GM12878 (cell line): Measurements from ENCODE around the gene MAP3K10. TPM values are rescaled to one million over a fixed set of nuclear protein-coding genes. Genes with fewer than 3 reads are reported as not detected.

ENCODE experiments used
- ATAC-seq: fragments of 200-7000 bp; cut with Tn5 transposase; 3 replicates; pipeline ENCODE4 v1.9.1; 2020; ENCODE audit warnings: mild to moderate bottlenecking, moderate library complexity
- BruUV-seq: library from RNA; stranded (reverse); fragments of 400-500 nt; replicated peaks from 2 replicates; lab custom pipeline; 2021; lab: Mats Ljungman, UMichigan
- CTCF ChIA-PET: fragments of 300-600 bp; sonication (Branson Sonifier 250); formaldehyde crosslinking; extraction: SDS; loops from one replicate; lab custom pipeline; 2021; ENCODE audit warnings: inconsistent platforms; lab: Yijun Ruan, JAX
- POLR2A ChIA-PET: fragments of 350-600 bp; formaldehyde crosslinking; extraction: SDS; loops from one replicate; lab custom pipeline; 2021; ENCODE audit warnings: inconsistent platforms; lab: Charles Lee
- RAD21 ChIA-PET: fragments of 300-600 bp; sonication (Branson Sonifier 250); formaldehyde crosslinking; loops from one replicate; lab custom pipeline; 2023; ENCODE audit warnings: antibody characterized with exemption; ENCODE audit not compliant: unreplicated experiment; lab: Charles Lee
- SMC1A ChIA-PET: fragments of 300-600 bp; sonication (Branson Sonifier 250); formaldehyde crosslinking; loops from one replicate; lab custom pipeline; 2023; ENCODE audit not compliant: unreplicated experiment, uncharacterized antibody; lab: Charles Lee
- DNase-seq: peaks from one replicate; pipeline ENCODE4 v3.0.0-alpha.2; 2011; ENCODE audit warnings: low read depth, low spot score
- FAIRE-seq: peaks from 3 replicates; lab custom pipeline; 2011; peaks lifted over from hg19 to GRCh38; lab: Jason Lieb, UNC
- H2AFZ ChIP-seq: 2 replicates; pipeline ENCODE4 v1.6.0; 2011; ENCODE audit warnings: low read depth, low read length, control low read depth; ENCODE audit not compliant: control insufficient read depth
- H3K27ac ChIP-seq: 2 replicates; pipeline ENCODE4 v1.5.1; 2011; ENCODE audit warnings: control low read depth; ENCODE audit not compliant: control insufficient read depth, insufficient read depth
- H3K27me3 ChIP-seq, 2 experiments: replicated peaks in 1 of 2; 2 replicates each; pipeline versions ENCODE4 v1.6.0 to v1.6.1; 2011; ENCODE audit warnings: low read length in 1 of 2; ENCODE audit not compliant: control insufficient read depth in 2 of 2, insufficient read depth in 2 of 2
- H3K36me3 ChIP-seq, 2 experiments: 2 replicates each; pipeline ENCODE4 v1.5.1; 2011; ENCODE audit warnings: low read length in 1 of 2; ENCODE audit not compliant: control insufficient read depth in 2 of 2, insufficient read depth in 2 of 2
- H3K4me1 ChIP-seq: 2 replicates; pipeline ENCODE4 v1.6.1; 2011; ENCODE audit warnings: mild to moderate bottlenecking, low read length, moderate library complexity, mixed read lengths; ENCODE audit not compliant: control insufficient read depth, insufficient read depth
- H3K4me2 ChIP-seq: 2 replicates; pipeline ENCODE4 v1.6.0; 2011; ENCODE audit warnings: control low read depth; ENCODE audit not compliant: control insufficient read depth, insufficient read depth
- H3K4me3 ChIP-seq: fragments of 200-600 bp; sonication (generic); 2 replicates; pipeline ENCODE4 v1.5.1; 2016
- H3K79me2 ChIP-seq: 2 replicates; pipeline ENCODE4 v1.6.0; 2011; ENCODE audit warnings: low read length; ENCODE audit not compliant: control insufficient read depth, insufficient read depth
- H3K9ac ChIP-seq: 2 replicates; pipeline ENCODE4 v1.8.0; 2011; ENCODE audit warnings: low read length, control low read depth, mixed read lengths; ENCODE audit not compliant: control insufficient read depth, insufficient read depth
- H3K9me3 ChIP-seq: replicated peaks from 3 replicates; pipeline ENCODE4 v1.5.1; 2011; ENCODE audit warnings: mild to moderate bottlenecking, low read length; ENCODE audit not compliant: control insufficient read depth, insufficient read depth
- H4K20me1 ChIP-seq: 2 replicates; pipeline ENCODE4 v1.6.0; 2011; ENCODE audit not compliant: control insufficient read depth, insufficient read depth
- HDAC2 ChIP-seq: fragments of 200-600 bp; sonication (generic); IDR thresholded peaks from 2 replicates; pipeline ENCODE4 v1.6.1; 2017
- MXI1 ChIP-seq: fragments of 150-350 bp; IDR thresholded peaks from 2 replicates; pipeline ENCODE4 v1.6.1; 2011; ENCODE audit warnings: low read depth, mild to moderate bottlenecking, inconsistent platforms, low read length, improper control_type of control experiment
- MYB ChIP-seq: fragments of 150-350 bp; IDR thresholded peaks from 2 replicates; pipeline ENCODE4 v1.6.1; 2014; ENCODE audit warnings: mild to moderate bottlenecking, low read depth, low read length, borderline replicate concordance
- NKRF ChIP-seq: fragments of 450-650 bp; conservative IDR thresholded peaks from 2 replicates; pipeline ENCODE4 v1.6.1; 2017; ENCODE audit warnings: mild to moderate bottlenecking, moderate library complexity
- NRF1 ChIP-seq: conservative IDR thresholded peaks from 2 replicates; pipeline ENCODE4 v1.6.1; 2011; ENCODE audit warnings: mild to moderate bottlenecking, low read depth, low read length, improper control_type of control experiment
- POLR2AphosphoS5 ChIP-seq: IDR thresholded peaks from 2 replicates; pipeline ENCODE4 v1.6.1; 2011; ENCODE audit warnings: mild to moderate bottlenecking, low read length, inconsistent platforms
- SIN3A ChIP-seq: IDR thresholded peaks from 2 replicates; pipeline ENCODE4 v1.6.1; 2012; ENCODE audit warnings: low read depth, low read length, improper control_type of control experiment
- USF2 ChIP-seq: IDR thresholded peaks from 2 replicates; pipeline ENCODE4 v1.6.1; 2011; ENCODE audit warnings: low read depth, low read length, improper control_type of control experiment, borderline replicate concordance
- WGBS: methylation state at CpG from one replicate; pipeline ENCODE4 v1.1.6; 2016; ENCODE audit warnings: low lambda C conversion rate; ENCODE audit not compliant: insufficient replicate concordance, insufficient coverage; ENCODE audit errors: missing lambda C conversion rate; 5-methylcytosine and 5-hydroxymethylcytosine counted together
- in situ Hi-C: fragments of 300-500 bp; cut with MboI; formaldehyde crosslinking; loops from 9 replicates; pipeline ENCODE4 v1.14.3; 2018; ENCODE audit warnings: mixed read lengths
- intact Hi-C: fragments of 100-400 bp; cut with micrococcal nuclease; formaldehyde crosslinking; loops from one replicate; pipeline ENCODE4 v1.14.2; 2022; ENCODE audit not compliant: unreplicated experiment
- polyA plus RNA-seq, 11 experiments: library from polyadenylated mRNA; depleted of rRNA in 4 of 11; unstranded in 6 of 11; stranded (reverse) in 5 of 11; fragments of >200 nt; fragmentation: Nextera tagmentation in 4 of 11; fragmentation: Illumina TruSeq in 1 of 11; extraction: Ambion mirVana in 4 of 11; extraction: Trizol in 1 of 11; gene quantifications; 1 replicate in 1 of 11; 2 replicates in 10 of 11; pipeline versions ENCODE4 v1.2.1 to v1.2.3, GENCODE V29; 2011 to 2016; ENCODE audit warnings: inconsistent platforms in 2 of 11, missing spikeins in 2 of 11, low read depth in 1 of 11
- total RNA-seq, 4 experiments: library from RNA; depleted of rRNA in 3 of 4; stranded (reverse); fragments of >200 nt in 3 of 4; fragmentation: Illumina TruSeq in 1 of 4; extraction: Trizol in 1 of 4; gene quantifications; 2 replicates each; pipeline versions ENCODE4 v1.2.1 to v1.2.3, GENCODE V29; 2013 to 2021

The MAP3K10 gene
- total and polyA plus RNA-seq, 10 of the 15 experiments (the other 5 are each of a cell fraction or from before 2014, with no cell fraction given): 0.11 to 16.6 (median 2.6) TPM

- Histone ChIP-seq H3K27ac (no peak overlapping the region), H3K9me3 (no peaks in the 10 kb centered on the region), H3K36me3 (peaks cover 23 to 25% of the 10 kb centered on the region in 2 experiments; a peak in 3 of 4 replicates), H3K4me1 (no peaks in the 10 kb centered on the region), H3K27me3 (no peaks in the 10 kb centered on the region), H4K20me1 (no peaks in the 10 kb centered on the region), H3K9ac (no peak overlapping the region), H3K79me2 (peaks cover 3% of the 10 kb centered on the region), H3K4me2 (no peak overlapping the region), H3K4me3 (no peak overlapping the region), H2AFZ (no peak overlapping the region)
- ChIA-PET POLR2A (no interaction called here), SMC1A (no interaction called here), CTCF (no interaction called here), RAD21 (no interaction called here)
- WGBS: 98% methylated on average over 3 of the region's 3 CpGs
- no peak for TF ChIP-seq MYB
- TF ChIP-seq NKRF: no peak
- no peak for TF ChIP-seq NRF1
- no peak for TF ChIP-seq SIN3A
- no peak for TF ChIP-seq HDAC2
- no peak for TF ChIP-seq USF2
- no peak for TF ChIP-seq MXI1
- TF ChIP-seq POLR2AphosphoS5: no peak
- intact Hi-C loops (no loop called here), in situ Hi-C loops (no loop called here)
- BruUV-seq: no TSS peak
- ATAC-seq (no peak), DNase-seq (no peak), FAIRE-seq (no peak)
These were observed 64.5 kb downstream of the MAP3K10 start for GRCh38 chr19:40255619-40256166.
